NT2/D1 (cell line): ENCODE data around the gene CISD2.
A peak's percentile ranks its signal among the peaks of the same experiment; 100 is the strongest.
"Not testable (repeated sequence)": the region's sequence is repeated elsewhere in the genome, so short reads cannot be mapped to it uniquely, and the experiment has no call there.

Source experiments
- DNase-seq: peaks from one replicate; pipeline ENCODE4 v3.0.0-alpha.2; 2011; ENCODE audit warnings: low read depth, low spot score
- H3K27me3 ChIP-seq: 2 replicates; pipeline ENCODE4 v1.6.0; 2011; ENCODE audit warnings: mild to moderate bottlenecking; ENCODE audit not compliant: insufficient read length, insufficient read depth
- H3K36me3 ChIP-seq: 2 replicates; pipeline ENCODE4 v1.6.1; 2011; ENCODE audit warnings: mild to moderate bottlenecking, low read length, mixed read lengths; ENCODE audit not compliant: insufficient read depth, insufficient read length
- H3K4me1 ChIP-seq: 2 replicates; pipeline ENCODE4 v1.5.1; 2011; ENCODE audit not compliant: insufficient read depth, insufficient read length
- H3K4me3 ChIP-seq: 2 replicates; pipeline ENCODE4 v1.5.1; 2011; ENCODE audit warnings: low read depth; ENCODE audit not compliant: insufficient read length
- H3K9ac ChIP-seq: 2 replicates; pipeline ENCODE4 v1.6.0; 2011; ENCODE audit warnings: low read depth; ENCODE audit not compliant: insufficient read length
- H3K9me3 ChIP-seq: 2 replicates; pipeline ENCODE4 v1.5.1; 2011; ENCODE audit warnings: mild to moderate bottlenecking, low read length; ENCODE audit not compliant: insufficient read depth
- SUZ12 ChIP-seq: IDR thresholded peaks from 2 replicates; pipeline ENCODE4 v1.6.1; 2011; ENCODE audit not compliant: insufficient read length, insufficient read depth; ENCODE audit errors: extremely low read depth
- YY1 ChIP-seq: IDR thresholded peaks from 2 replicates; pipeline ENCODE4 v1.6.1; 2011; ENCODE audit not compliant: insufficient read length, insufficient read depth
- ZNF274 ChIP-seq: IDR thresholded peaks from 2 replicates; pipeline ENCODE4 v1.6.1; 2011; ENCODE audit warnings: mild to moderate bottlenecking, low read depth, low read length

CISD2 gene

GRCh38 chr4:102868781-102869568, at the start of gene CISD2:
Gene CISD2, plus strand, starts transcription at chr4:102868992. Its CDS starts 93 bp downstream, at chr4:102869085.
- no peaks in the 10 kb centered on the region; the same call in 1 of the 2 replicates for H3K9me3 ChIP-seq
- no peak for TF ChIP-seq ZNF274
- TF ChIP-seq YY1: no peak
- no peak for TF ChIP-seq SUZ12
- no peaks in the 10 kb centered on the region for H3K27me3 ChIP-seq
- peaks cover 4% of the 10 kb centered on the region for H3K36me3 ChIP-seq
- peak; percentile 72 for DNase-seq
- peak within 1 kb of the TSS; percentile 69 for H3K4me3 ChIP-seq
- peak within 1 kb of the TSS; percentile 84 for H3K9ac ChIP-seq
- H3K4me1 ChIP-seq: no peaks in the 10 kb centered on the region

- H3K4me1 ChIP-seq: not testable (repeated sequence)
- peaks cover 64% of the 10 kb centered on the region for H3K36me3 ChIP-seq
Measured at GRCh38 chr4:102819100-102819499, 49.7 kb upstream of the CISD2 start.

GRCh38 chr4:102819588-102820365, 49.0 kb upstream of the CISD2 start:
- no peaks in the 10 kb centered on the region for H3K9me3 ChIP-seq
- no peaks in the 10 kb centered on the region for H3K27me3 ChIP-seq
- TF ChIP-seq ZNF274 (no peak), YY1 (no peak), SUZ12 (no peak)
- no peak overlapping the region for H3K4me3 ChIP-seq
- H3K36me3 ChIP-seq: peaks cover 66% of the 10 kb centered on the region
- peaks cover 2% of the 10 kb centered on the region for H3K4me1 ChIP-seq
- no peak overlapping the region for H3K9ac ChIP-seq
- DNase-seq: no peak

More at GRCh38 chr4:102819100-102819499, 49.7 kb upstream of the CISD2 start:
- not testable (repeated sequence) for H3K27me3 ChIP-seq, DNase-seq, H3K4me3 ChIP-seq, H3K9ac ChIP-seq, H3K9me3 ChIP-seq

GRCh38 chr4:102823464-102823863, 45.3 kb upstream of the CISD2 start:
- Histone ChIP-seq H3K4me3 (no peak overlapping the region), H3K9ac (no peak overlapping the region)

GRCh38 chr4:102823897-102824296, 44.9 kb upstream of the CISD2 start:
- no peak for DNase-seq
- Histone ChIP-seq H3K9ac (no peak overlapping the region), H3K36me3 (peaks cover 60% of the 10 kb centered on the region), H3K4me1 (peaks cover 2% of the 10 kb centered on the region), H3K4me3 (no peak overlapping the region), H3K27me3 (no peaks in the 10 kb centered on the region), H3K9me3 (no peaks in the 10 kb centered on the region)
- TF ChIP-seq SUZ12 (no peak), ZNF274 (no peak), YY1 (no peak)

More at GRCh38 chr4:102823464-102823863, 45.3 kb upstream of the CISD2 start:
- DNase-seq: no peak
- no peaks in the 10 kb centered on the region for H3K27me3 ChIP-seq
- no peaks in the 10 kb centered on the region for H3K9me3 ChIP-seq
- peaks cover 2% of the 10 kb centered on the region for H3K4me1 ChIP-seq
- TF ChIP-seq SUZ12 (no peak), ZNF274 (no peak), YY1 (no peak)
- H3K36me3 ChIP-seq: peaks cover 64% of the 10 kb centered on the region

- H3K9ac ChIP-seq: peak overlapping the region; percentile 32
- H3K4me1 ChIP-seq: peaks cover 2% of the 10 kb centered on the region
- peak overlapping the region; percentile 89 for H3K4me3 ChIP-seq
- TF ChIP-seq SUZ12 (no peak), YY1 (no peak), ZNF274 (no peak)
- DNase-seq: no peak
- H3K36me3 ChIP-seq: peaks cover 55% of the 10 kb centered on the region
- no peaks in the 10 kb centered on the region for H3K9me3 ChIP-seq
- H3K27me3 ChIP-seq: no peaks in the 10 kb centered on the region
Measured at GRCh38 chr4:102824398-102824797, 44.4 kb upstream of the CISD2 start.

GRCh38 chr4:102825261-102826091, 43.3 kb upstream of the CISD2 start:
- DNase-seq: no peak
- Histone ChIP-seq H3K36me3 (peaks cover 53% of the 10 kb centered on the region), H3K9me3 (no peaks in the 10 kb centered on the region), H3K27me3 (no peaks in the 10 kb centered on the region), H3K9ac (peak overlapping the region; percentile 97), H3K4me3 (peak overlapping the region; percentile 89), H3K4me1 (peaks cover 2% of the 10 kb centered on the region)
- TF ChIP-seq SUZ12 (no peak), YY1 (no peak), ZNF274 (no peak)
